HG03103 (cell line): ENCODE measurements around the gene ANKRD37.

Source experiments
- ATAC-seq: cut with Tn5 transposase; IDR thresholded peaks from one replicate; pipeline ENCODE4 v1.9.1; 2021; ENCODE audit warnings: low read depth; ENCODE audit not compliant: unreplicated experiment

The ANKRD37 gene

GRCh38 chr4:185412412-185412811 lies 15.8 kb downstream of the ANKRD37 start:
- no peak for ATAC-seq

DNA sequence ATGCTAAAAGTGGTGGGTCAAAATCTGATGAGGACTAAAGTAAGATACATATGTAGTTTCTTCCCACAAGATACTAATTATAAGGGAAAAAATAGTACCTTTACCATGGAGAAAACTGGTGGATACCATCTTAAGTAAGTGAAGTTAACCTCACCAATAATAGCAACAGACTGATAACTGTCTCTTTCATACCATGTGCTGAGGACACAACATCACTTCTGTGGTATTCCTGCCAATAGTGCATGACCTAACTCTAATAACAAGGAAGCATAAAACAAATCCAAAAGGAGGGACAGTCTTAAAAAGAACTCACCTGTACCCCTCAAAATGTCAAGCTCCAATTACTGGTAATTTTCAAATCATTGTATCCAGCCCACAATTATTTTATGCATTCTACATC lies 20.3 kb downstream of the ANKRD37 start:
- ATAC-seq: no peak

- no peak for ATAC-seq
Observed at GRCh38 chr4:185421366-185422124, 24.9 kb downstream of the ANKRD37 start.

DNA sequence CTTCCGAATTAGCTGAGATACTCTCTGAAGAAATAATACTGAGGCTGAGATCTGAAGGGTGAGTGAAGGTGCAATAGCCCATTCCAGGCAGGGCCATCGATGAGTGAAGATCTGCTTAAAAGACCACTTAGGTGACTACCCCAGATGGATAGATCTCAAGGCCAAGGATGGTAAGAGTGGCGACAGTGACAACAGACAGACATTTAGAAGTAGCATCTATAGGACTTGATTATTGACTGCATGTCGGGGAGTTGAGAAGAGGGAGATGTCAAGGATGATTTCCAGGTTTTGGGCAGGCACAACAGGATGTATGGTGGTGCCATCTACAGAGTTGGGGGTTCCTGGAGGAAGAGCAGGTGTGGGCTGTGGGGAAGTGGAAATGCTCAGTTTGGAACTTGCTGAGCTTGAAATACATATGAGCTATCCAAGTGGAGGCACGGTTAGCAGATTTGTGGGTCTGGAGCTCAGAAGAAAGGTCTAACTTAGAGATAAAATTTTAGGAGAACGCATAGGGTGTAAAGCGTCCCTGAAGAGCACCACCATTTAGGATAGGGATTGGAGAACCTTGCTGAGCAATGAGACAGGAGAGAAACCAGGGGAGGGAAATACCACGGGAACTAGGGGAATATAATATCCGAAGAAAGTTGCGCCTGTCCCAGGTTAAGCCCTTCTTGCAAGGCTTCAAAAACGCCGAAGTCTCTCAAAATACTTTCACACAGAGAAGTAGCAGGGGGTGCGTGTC lies 28.4 kb downstream of the ANKRD37 start:
- no peak for ATAC-seq

DNA sequence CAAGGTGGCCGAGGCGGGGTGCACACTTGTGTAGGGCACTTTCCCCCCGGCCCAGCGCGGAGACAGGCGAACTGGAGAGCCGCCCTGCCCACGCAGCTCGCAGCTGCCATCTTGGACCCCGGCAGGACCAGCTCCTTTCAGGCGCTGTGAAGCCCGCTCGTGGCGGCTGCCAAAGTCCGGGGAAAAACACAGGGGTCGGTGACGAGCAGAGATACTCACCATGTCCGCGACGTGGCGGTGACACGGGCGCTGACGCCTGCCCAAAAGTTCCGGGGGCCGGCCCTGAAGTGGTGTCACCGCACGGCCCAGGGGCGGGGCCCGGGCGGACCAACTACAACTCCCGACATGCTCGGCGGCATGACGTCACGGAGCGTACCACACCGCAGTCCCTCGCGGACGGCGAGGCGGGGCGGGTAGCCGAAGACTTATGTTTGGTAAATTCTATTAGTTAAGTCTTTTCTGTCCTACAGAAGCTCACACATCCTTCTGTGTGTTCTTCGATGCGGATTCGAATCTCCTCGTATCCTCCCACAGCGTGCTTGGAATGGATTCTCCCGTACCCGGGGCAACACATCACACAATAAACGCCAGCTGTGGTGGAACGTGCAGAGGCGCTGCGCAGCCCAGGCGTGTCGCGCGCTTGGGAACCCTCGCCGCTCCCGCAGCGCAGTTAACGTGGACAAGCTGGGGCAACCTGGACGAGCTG lies 29.2 kb downstream of the ANKRD37 start, which contains the start of gene UFSP2:
Gene UFSP2, minus strand, starts transcription at position 318 of the 706 bp plus-strand sequence. Its CDS starts 96 bp downstream, at position 222.
- peak; percentile 88 for ATAC-seq

GRCh38 chr4:185426960-185427688 lies 30.5 kb downstream of the ANKRD37 start:
- ATAC-seq: no peak

GRCh38 chr4:185429660-185430059 lies 33.0 kb downstream of the ANKRD37 start:
- ATAC-seq: no peak

DNA sequence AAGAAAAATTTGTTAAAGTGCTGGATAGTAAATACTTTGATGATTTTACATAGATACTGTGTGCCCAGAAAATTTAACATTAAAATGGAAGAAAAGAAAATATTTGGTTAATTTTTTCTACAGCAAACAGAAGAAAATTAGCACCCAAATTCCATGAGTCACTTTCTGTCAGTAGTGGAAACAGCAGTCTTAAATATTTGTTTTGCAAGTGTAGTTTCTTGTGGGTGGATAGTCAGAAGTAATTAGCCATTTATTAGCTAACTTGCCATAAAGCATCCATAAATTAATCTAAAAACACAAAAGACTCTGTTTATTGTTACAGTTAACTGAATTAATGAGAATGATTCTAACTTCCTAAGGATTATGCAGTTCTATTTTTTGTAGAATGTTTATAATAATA lies 38.8 kb downstream of the ANKRD37 start:
- ATAC-seq: no peak

- ATAC-seq: peak; percentile 58
Observed at GRCh38 chr4:185437809-185438208, 41.2 kb downstream of the ANKRD37 start.

DNA sequence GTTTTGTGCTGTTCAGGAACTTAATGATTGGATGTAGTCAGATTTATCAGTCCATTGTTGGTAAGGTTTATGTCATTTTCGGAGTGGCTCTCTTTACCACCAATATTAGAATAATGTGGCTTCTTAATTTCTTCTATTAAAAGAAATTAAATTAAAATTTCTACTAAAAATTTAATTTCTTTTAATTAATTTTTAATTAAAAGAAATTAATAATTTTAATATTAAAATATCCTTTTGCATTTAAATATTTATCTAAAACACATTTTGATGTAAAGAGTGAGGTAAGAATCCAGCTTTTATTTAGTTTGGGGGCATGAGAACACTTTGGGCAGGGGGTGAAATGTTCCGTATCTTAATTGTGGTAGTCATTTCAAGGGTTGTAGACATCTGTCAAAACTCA lies 44.8 kb downstream of the ANKRD37 start:
- no peak for ATAC-seq

DNA sequence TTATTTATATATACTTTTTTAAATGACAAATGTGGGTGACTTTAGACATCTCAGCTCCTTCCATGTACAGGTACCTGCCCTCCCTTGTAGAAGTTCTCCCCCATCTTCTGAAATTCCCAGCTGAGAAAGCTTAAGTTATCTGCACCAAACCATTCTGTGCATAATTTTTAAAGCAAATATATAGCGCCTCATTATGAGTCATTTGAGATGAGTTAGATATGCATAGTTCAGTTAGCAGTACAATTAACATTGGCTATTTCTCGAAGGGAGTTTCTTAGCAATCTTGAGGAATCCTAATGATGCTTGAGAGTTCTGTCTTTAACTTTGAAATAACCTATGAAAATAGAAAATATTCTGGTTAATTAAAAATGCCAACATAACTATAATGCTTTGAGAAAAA lies 48.6 kb downstream of the ANKRD37 start:
- no peak for ATAC-seq
